Astrocyte of the hippocampus (primary cell): Measurements from ENCODE around the gene CFB.
"Not testable (repeated sequence)": the region's sequence is repeated elsewhere in the genome, so short reads cannot be mapped to it uniquely, and the experiment has no call there.

Experiments
- DNase-seq: peaks from one replicate; pipeline ENCODE4 v3.0.0; 2011; ENCODE audit warnings: low read depth, low spot score

The CFB gene

DNA sequence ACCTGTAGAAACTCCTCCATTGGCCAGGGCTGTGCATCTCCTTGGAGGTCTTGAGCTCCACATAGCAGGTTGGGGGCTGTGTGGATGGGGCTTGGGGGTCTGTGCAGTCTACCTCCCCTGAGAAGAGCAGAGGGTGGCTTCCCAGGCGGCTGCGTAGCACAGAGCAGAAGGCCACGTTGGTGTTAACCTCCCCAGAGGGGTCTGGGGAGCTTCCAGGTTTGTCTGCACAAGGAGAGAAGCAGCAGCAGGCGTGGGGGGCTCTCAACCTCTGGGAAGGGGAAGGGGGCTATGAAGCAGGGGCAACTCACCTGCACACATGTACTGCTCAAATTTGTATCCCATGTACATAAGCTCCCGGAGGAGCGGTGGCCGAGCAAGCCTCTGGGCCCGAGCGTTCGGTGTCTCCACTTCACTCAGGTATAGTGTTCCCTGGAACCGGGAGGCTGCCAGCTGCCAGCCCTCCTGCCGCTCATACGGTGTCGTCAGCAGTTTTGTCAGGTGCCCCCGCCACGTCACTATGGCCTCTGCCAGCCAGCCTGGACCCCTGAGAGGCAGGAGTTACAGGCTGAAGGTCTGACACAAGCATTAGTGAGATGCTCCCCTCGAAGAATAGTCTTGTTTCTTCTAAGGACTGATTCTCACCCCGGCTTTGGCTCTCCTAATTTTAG lies 24.8 kb downstream of the CFB start:
- no peak for DNase-seq

GRCh38 chr6:31971279-31971992 lies 25.5 kb downstream of the CFB start:
- no peak for DNase-seq

GRCh38 chr6:31971993-31972708 lies 26.3 kb downstream of the CFB start, which contains the start of gene DXO:
Gene DXO (minus strand): TSS chr6:31972138. CDS start chr6:31971675, 463 bp downstream.
- peak; percentile 99 for DNase-seq

DNA sequence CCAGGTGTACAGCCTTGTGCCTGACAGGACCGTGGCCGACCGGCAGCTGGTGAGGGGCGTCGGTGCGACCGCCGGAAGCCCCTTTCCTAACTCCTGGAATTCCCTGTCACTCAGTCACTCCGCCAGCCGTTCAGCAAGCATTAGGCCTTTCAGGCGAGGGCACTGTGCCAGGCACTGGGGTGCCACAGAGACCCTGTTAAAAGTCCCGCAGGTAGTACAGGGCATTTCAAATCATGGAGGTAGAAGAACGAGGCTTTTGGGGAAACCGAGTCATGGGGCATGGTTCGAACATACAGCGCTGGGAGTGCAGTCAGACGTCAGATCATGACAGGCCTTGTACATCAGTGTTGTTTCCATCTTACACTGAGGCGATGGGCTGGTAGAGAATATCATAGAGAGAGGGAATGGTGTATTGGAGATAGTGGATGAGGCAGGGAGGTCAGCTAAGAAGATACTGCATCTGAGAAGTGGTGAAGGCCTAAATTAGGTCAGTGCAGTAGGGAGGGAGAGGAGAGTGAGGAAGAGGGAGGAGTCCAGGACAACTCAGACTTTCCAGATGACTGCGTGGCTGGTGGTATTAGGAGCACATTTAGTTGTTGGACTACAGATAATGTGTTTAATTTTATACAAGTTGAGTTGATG lies 26.9 kb downstream of the CFB start:
- DNase-seq, result peak; percentile 37

DNA sequence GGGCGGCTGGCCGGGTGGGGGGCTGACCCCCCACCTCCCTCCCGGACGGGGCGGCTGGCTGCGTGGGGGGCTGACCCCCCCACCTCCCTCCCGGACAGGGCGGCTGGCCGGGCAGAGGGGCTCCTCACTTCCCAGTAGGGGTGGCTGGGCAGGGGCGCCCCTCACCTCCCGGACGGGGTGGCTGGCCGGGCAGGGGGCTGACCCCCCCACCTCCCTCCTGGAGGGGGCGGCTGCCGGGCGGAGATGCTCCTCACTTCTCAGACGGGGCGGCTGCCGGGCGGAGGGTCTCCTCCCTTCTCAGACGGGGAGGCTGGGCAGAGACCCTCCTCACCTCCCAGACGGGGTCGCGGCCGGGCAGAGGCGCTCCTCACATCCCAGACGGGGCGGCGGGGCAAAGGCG lies 30.2 kb downstream of the CFB start:
- DNase-seq, result not testable (repeated sequence)

- no peak for DNase-seq
Measured at GRCh38 chr6:31977816-31978431, 32.0 kb downstream of the CFB start.

DNA sequence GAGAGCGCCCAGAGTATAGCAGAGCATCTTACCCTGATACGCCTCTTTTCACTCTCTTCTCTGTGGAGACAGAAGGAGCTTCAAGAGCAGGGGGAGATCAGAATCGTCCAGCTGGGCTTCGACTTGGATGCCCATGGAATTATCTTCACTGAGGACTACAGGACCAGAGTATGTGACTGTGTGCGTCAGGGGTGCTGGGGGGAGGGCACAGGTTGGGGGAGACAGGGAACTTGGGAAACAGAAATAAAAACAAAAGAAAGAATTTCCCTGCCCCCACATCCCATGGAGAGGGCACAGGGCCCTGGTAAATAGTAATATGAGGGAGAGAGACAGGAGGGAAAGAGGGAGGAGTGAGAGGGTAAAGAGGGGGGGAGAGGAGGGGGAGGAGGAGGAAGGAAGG lies 32.9 kb downstream of the CFB start:
- DNase-seq, result no peak

GRCh38 chr6:31979238-31979898 lies 33.5 kb downstream of the CFB start:
- no peak for DNase-seq

GRCh38 chr6:31980195-31980876 lies 34.4 kb downstream of the CFB start:
- DNase-seq, result not testable (repeated sequence)

GRCh38 chr6:31980998-31981397 lies 35.1 kb downstream of the CFB start:
- not testable (repeated sequence) for DNase-seq

GRCh38 chr6:31981744-31982143 lies 35.8 kb downstream of the CFB start, which contains the start of gene C4A:
Gene C4A (plus strand): TSS chr6:31982057. CDS start chr6:31982108, 51 bp downstream.
- DNase-seq, result not testable (repeated sequence)

- not testable (repeated sequence) for DNase-seq
Measured at GRCh38 chr6:31989363-31989762, 43.5 kb downstream of the CFB start.

GRCh38 chr6:31994421-31994820 lies 48.5 kb downstream of the CFB start:
- not testable (repeated sequence) for DNase-seq

DNA sequence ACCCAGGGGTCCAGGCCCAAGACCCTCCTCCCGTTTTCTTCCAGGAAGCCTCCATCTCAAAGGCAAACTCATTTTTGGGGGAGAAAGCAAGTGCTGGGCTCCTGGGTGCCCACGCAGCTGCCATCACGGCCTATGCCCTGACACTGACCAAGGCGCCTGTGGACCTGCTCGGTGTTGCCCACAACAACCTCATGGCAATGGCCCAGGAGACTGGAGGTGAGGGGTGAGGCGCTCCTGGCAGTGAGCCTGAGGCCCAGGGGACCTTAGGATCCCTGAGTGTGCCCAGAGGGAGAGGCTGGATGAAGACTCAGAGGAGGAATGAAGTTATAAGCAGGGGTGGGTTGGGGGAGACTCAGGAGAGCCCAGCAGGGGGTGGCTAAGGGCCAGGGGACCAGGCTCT lies 50.5 kb downstream of the CFB start:
- not testable (repeated sequence) for DNase-seq
